NCI-H526 (cell line): ENCODE data around the gene PSMB7.

Experiments used
- DNase-seq, 2 experiments: peaks; one replicate each; lab custom pipeline; 2025; lab: John Stamatoyannopoulos, UW

Gene PSMB7

DNA sequence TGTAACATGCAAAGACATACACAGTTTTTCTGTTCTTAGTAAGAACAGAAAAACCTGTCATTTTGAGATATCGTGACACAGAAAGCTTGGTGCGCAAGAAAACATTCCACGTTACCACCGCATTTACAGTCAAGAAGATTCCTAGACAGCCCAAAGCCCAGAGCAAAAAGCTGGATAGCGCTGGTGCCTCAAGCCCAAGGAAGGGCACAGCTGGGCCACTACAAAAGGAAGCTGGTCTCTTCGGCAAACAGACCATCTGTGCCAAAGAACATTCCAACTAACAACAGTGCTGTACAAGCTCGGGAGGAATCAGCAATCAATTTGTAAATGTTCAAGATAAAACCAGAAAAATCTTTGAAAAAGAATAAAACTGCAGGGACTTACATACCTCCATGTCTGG lies 31.0 kb downstream of the PSMB7 start:
- DNase-seq: no peak

GRCh38 chr9:124381170-124381945 lies 33.9 kb downstream of the PSMB7 start:
- DNase-seq: no peak

- no peak for DNase-seq
These were observed 37.5 kb downstream of the PSMB7 start for GRCh38 chr9:124377551-124378406.

GRCh38 chr9:124376329-124376728 lies 38.9 kb downstream of the PSMB7 start:
- DNase-seq: no peak

- no peak for DNase-seq
These were observed 39.5 kb downstream of the PSMB7 start for GRCh38 chr9:124375726-124376125.

- DNase-seq: no peak
These were observed 41.4 kb downstream of the PSMB7 start for GRCh38 chr9:124373851-124374250.

GRCh38 chr9:124373386-124373785 lies 41.9 kb downstream of the PSMB7 start:
- no peak for DNase-seq

DNA sequence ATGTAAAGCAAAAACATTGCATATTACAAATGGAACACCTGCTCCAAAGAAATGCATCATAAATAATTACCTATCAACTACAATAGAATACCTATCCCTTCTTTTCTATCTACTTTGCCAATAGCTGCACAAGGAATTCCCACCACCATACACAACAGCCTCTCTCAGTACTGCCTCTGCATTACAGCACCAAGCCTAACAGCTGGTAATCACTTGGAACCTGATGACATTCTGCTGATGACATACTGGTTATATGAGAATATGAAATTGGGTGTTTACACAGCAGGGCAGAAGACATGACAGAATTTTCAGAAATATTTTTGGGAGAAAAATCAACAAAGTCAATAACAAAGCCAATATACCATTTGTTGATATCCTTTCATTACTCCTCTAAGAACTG lies 43.2 kb downstream of the PSMB7 start:
- no peak for DNase-seq

DNA sequence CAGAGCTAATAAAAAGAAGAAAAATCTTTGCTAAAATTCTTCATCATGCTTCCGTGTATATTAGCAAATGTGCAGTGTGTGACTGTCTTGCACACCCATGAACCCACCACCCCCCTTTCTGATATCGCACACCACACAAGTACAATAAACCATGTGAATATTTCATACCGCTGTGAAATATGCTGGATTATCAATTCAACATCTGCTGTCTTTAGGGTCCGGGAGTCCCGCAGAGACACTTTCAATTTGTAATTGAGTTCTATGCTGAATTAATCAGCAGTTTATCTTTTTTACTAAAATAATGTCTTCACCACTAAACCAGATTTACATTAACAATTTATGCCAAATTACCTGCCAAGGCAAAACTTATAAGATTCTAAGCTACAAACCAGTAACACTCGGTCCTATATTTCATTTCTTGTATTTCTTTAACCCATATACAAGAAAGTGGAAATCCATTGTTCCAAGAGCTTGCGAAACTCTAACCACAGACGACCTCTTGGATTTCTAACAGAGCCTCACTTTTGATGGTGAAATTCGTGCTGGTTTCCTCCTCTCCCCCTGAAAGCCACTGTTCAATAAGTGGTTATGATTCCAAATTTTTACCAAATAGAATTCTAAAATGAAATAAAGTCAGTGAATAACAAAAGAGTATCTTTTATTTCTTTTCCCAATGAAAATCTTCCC lies 44.2 kb downstream of the PSMB7 start:
- DNase-seq: no peak

- DNase-seq: no peak
These were observed 45.9 kb downstream of the PSMB7 start for GRCh38 chr9:124369231-124369797.

GRCh38 chr9:124368692-124369091 lies 46.5 kb downstream of the PSMB7 start:
- no peak for DNase-seq

- no peak for DNase-seq
These were observed 48.6 kb downstream of the PSMB7 start for GRCh38 chr9:124366476-124367220.

- DNase-seq: no peak
These were observed 50.2 kb downstream of the PSMB7 start for GRCh38 chr9:124365036-124365435.

DNA sequence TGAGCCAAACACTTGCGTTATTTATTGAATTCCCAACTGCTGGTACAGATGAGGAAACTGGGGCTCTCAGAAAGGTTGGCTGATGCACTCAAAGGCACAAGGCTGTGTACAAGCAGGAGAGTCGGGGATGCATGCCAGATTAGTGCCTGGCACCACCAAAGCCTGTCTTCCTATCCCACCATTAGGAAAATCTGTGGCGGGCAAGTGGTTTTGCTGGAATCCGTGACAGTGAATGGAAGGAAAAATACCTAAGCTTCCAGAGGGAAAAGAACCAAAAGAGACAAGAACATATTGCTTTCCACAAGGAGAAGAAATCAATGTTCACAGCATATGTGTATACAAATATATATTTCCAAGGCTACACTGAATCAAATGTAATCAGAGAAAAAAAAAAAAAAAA lies 51.1 kb downstream of the PSMB7 start:
- DNase-seq: no peak

DNA sequence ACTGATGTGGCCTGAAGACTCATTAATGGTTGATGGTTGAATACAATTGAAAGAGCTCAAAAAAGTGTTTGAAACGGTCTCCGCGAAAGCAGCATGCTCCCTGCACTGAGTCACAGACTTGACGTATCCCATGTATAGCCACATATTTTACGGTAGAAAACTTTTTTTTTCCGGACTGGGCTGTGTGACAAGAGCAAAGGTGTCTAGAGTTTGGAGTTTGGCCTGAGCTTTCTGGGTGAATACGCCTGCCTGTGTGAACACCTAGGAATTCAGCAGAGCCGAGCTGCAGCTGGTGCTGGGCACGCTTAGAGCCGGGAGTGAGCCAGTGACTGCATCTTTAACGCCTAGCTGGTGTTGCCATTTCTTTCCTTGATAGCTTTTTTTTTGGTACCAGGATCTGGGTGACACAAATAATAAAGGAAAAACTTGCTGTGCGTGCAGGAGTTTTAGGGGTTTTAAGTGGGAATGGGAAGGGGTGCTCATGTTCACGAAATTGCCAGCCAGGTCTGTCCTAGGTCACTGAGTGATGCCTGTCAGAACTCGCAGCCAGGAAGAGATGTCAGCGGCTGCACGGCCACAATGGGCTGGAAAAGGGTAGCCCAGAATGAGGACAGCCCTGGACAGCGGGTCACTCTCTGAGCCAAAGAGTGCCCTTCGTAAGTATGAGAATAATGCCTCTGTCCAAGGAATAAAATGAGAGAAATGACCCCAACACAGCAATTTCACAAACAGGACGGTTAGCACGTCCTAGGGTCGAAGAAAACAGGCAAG lies 51.7 kb downstream of the PSMB7 start:
- no peak for DNase-seq

DNA sequence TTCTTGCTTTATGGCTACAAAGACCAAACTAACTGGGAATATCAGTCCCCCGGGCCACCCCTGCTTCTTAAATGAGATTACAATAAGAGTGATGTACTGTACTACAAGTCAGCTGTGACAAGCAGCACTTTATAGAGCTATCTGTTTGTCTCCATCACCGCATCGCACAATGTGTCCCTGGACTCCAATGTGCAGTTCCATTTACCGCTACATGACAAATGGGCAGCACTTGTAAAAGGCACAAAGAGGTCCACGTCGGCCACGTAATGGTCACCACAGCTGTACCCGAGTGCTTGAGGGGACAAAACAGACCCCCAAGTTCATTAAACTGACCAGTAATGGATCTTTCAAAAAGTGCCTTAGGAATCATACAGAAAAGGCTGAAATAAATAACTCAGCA lies 54.1 kb downstream of the PSMB7 start:
- DNase-seq: no peak

- peak; percentile 3 to 47 for DNase-seq
These were observed 55.2 kb downstream of the PSMB7 start for GRCh38 chr9:124359855-124360678.

- DNase-seq: no peak
These were observed 55.8 kb downstream of the PSMB7 start for GRCh38 chr9:124359426-124359825.

GRCh38 chr9:124358631-124359030 lies 56.6 kb downstream of the PSMB7 start:
- peak in 1 of 2 experiments; percentile 35 for DNase-seq
